ENCODE data around the gene CCDC178.
"Not testable (repeated sequence)": the region's sequence is repeated elsewhere in the genome, so short reads cannot be mapped to it uniquely, and the experiment has no call there.

Gene CCDC178

GRCh38 chr18:32975501-32975900 is 465.0 kb downstream of the CCDC178 start:
- no peak for FAIRE-seq

GRCh38 chr18:32975163-32975436 is 465.4 kb downstream of the CCDC178 start:
- FAIRE-seq = no peak

- no peak for FAIRE-seq
These were observed 465.9 kb downstream of the CCDC178 start for GRCh38 chr18:32974421-32975162.

- FAIRE-seq = no peak
These were observed 472.3 kb downstream of the CCDC178 start for GRCh38 chr18:32968248-32968647.

- no peak for FAIRE-seq
These were observed 474.4 kb downstream of the CCDC178 start for GRCh38 chr18:32966141-32966540.

GRCh38 chr18:32961538-32961937 is 479.0 kb downstream of the CCDC178 start:
- FAIRE-seq = no peak

- no peak for FAIRE-seq
These were observed 481.8 kb downstream of the CCDC178 start for GRCh38 chr18:32958746-32959145.

- FAIRE-seq = no peak
These were observed 483.8 kb downstream of the CCDC178 start for GRCh38 chr18:32956591-32957315.

GRCh38 chr18:32952318-32952717 is 488.2 kb downstream of the CCDC178 start:
- not testable (repeated sequence) for FAIRE-seq

GRCh38 chr18:32937597-32937996 is 502.9 kb downstream of the CCDC178 start:
- FAIRE-seq = no peak

- no peak for FAIRE-seq
These were observed 503.5 kb downstream of the CCDC178 start for GRCh38 chr18:32937066-32937465.

- no peak for FAIRE-seq
These were observed 506.3 kb downstream of the CCDC178 start for GRCh38 chr18:32934201-32934600.

- no peak for FAIRE-seq
These were observed 509.7 kb downstream of the CCDC178 start for GRCh38 chr18:32930695-32931301.

GRCh38 chr18:32929213-32929612 is 511.3 kb downstream of the CCDC178 start:
- FAIRE-seq = no peak

- FAIRE-seq = no peak
These were observed 517.5 kb downstream of the CCDC178 start for GRCh38 chr18:32922951-32923430.

- no peak for FAIRE-seq
These were observed 519.4 kb downstream of the CCDC178 start for GRCh38 chr18:32920796-32921787.

- FAIRE-seq = no peak
These were observed 520.7 kb downstream of the CCDC178 start for GRCh38 chr18:32919799-32920198.

- no peak for FAIRE-seq
These were observed 521.8 kb downstream of the CCDC178 start for GRCh38 chr18:32918692-32919250.

- no peak for FAIRE-seq
These were observed 525.0 kb downstream of the CCDC178 start for GRCh38 chr18:32915516-32915915.

- no peak for FAIRE-seq
These were observed 528.7 kb downstream of the CCDC178 start for GRCh38 chr18:32911660-32912284.

- no peak for FAIRE-seq
These were observed 529.7 kb downstream of the CCDC178 start for GRCh38 chr18:32910694-32911296.
